Measurements from ENCODE around the gene SH3GL3. TPM values are rescaled to one million over a fixed set of nuclear protein-coding genes. Genes with fewer than 3 reads are reported as not detected.

SH3GL3 gene
- total RNA-seq, 1 donor from 2014 or later, result not detected

GRCh38 chr15:83422081-83422480, 25.1 kb upstream of the SH3GL3 start:
- H3K27ac ChIP-seq (replicated peaks), result no peak overlapping the region
- H3K4me1 ChIP-seq, result no peaks in the 10 kb centered on the region
- no peaks in the 10 kb centered on the region for H3K36me3 ChIP-seq
- no peak for DNase-seq
- TF ChIP-seq CTCF (IDR thresholded peaks at IDR 0.05; ENCODE audit: borderline replicate concordance), result no peak
- H3K27me3 ChIP-seq (ENCODE audit: low read depth), result peaks cover 62% of the 10 kb centered on the region
- H3K9me3 ChIP-seq (replicated peaks), result no peaks in the 10 kb centered on the region
- H3K4me3 ChIP-seq, result no peak overlapping the region
- intact Hi-C loops (cut with micrococcal nuclease), result no loop called here

- DNase-seq, result no peak
- no peak for TF ChIP-seq CTCF (IDR thresholded peaks at IDR 0.05; ENCODE audit: borderline replicate concordance)
- H3K27ac ChIP-seq (replicated peaks), result no peak overlapping the region
- no peaks in the 10 kb centered on the region for H3K4me1 ChIP-seq
- H3K27me3 ChIP-seq (ENCODE audit: low read depth), result peaks cover 64% of the 10 kb centered on the region
- intact Hi-C loops (cut with micrococcal nuclease), result no loop called here
- H3K4me3 ChIP-seq, result no peak overlapping the region
- H3K36me3 ChIP-seq, result no peaks in the 10 kb centered on the region
- no peaks in the 10 kb centered on the region for H3K9me3 ChIP-seq (replicated peaks)
Observed at GRCh38 chr15:83422541-83422940, 24.6 kb upstream of the SH3GL3 start.

DNA sequence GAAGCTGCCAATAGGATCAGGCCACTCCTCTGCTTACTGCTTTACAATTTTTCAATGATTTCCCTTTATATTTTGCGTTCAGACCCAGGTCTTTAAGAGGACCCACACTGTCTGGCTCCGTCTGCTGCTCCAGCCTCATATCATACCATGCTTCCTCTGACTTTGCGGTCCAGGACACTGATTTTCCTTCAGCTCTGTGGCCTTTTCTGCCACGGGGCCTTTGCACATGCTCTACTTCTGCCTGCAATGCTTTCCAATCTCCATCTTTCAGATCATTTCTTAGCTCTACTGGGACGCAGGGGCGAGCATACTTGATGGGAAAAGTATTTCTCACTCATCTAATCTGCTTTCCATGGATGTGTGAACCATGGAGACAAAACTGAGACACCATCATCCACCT, 23.0 kb upstream of the SH3GL3 start:
- intact Hi-C loops (cut with micrococcal nuclease), result no loop called here
- peaks cover 60% of the 10 kb centered on the region for H3K27me3 ChIP-seq (ENCODE audit: low read depth)
- DNase-seq, result no peak
- no peak overlapping the region for H3K27ac ChIP-seq (replicated peaks)
- no peaks in the 10 kb centered on the region for H3K4me1 ChIP-seq
- H3K36me3 ChIP-seq, result no peaks in the 10 kb centered on the region
- H3K9me3 ChIP-seq (replicated peaks), result peaks cover 9% of the 10 kb centered on the region
- no peak overlapping the region for H3K4me3 ChIP-seq
- no peak for TF ChIP-seq CTCF (IDR thresholded peaks at IDR 0.05; ENCODE audit: borderline replicate concordance)

- no peak for TF ChIP-seq CTCF (IDR thresholded peaks at IDR 0.05; ENCODE audit: borderline replicate concordance)
- H3K27ac ChIP-seq (replicated peaks), result no peak overlapping the region
- H3K36me3 ChIP-seq, result no peaks in the 10 kb centered on the region
- H3K4me1 ChIP-seq, result no peaks in the 10 kb centered on the region
- H3K4me3 ChIP-seq, result no peak overlapping the region
- peaks cover 9% of the 10 kb centered on the region for H3K9me3 ChIP-seq (replicated peaks)
- no peak for DNase-seq
- H3K27me3 ChIP-seq (ENCODE audit: low read depth), result peaks cover 47% of the 10 kb centered on the region
- intact Hi-C loops (cut with micrococcal nuclease), result no loop called here
Observed at GRCh38 chr15:83430441-83430840, 16.7 kb upstream of the SH3GL3 start.

- no peak overlapping the region for H3K27ac ChIP-seq (replicated peaks)
- no peak for TF ChIP-seq CTCF (IDR thresholded peaks at IDR 0.05; ENCODE audit: borderline replicate concordance)
- H3K27me3 ChIP-seq (ENCODE audit: low read depth), result peaks cover 40% of the 10 kb centered on the region
- H3K36me3 ChIP-seq, result no peaks in the 10 kb centered on the region
- H3K4me3 ChIP-seq, result no peak overlapping the region
- DNase-seq, result no peak
- intact Hi-C loops (cut with micrococcal nuclease), result no loop called here
- H3K4me1 ChIP-seq, result no peaks in the 10 kb centered on the region
- H3K9me3 ChIP-seq (replicated peaks), result peaks cover 9% of the 10 kb centered on the region
Observed at GRCh38 chr15:83431521-83431920, 15.6 kb upstream of the SH3GL3 start.

DNA sequence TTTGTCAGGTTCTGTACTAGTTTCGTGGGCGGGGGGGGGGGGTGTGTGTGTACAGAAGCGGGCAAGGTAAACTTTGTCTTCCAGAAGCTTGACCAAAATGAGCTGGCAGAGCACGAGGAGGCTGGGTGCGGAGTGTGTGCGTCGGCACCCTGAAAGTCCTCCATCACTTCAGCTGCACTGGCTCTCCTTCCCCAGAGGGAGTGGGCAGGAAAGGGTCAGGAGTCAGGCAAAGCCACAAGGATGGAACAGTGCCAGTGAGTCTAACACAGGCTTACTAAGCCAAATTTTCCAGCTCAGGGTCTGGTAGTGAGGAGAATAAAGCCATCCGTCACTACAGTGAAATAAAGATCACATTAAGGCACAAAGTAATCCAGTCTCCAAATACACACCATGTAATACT, 11.9 kb upstream of the SH3GL3 start:
- Histone ChIP-seq H3K27me3 (ENCODE audit: low read depth) (peaks cover 54% of the 10 kb centered on the region), H3K9me3 (replicated peaks) (no peaks in the 10 kb centered on the region), H3K27ac (replicated peaks) (no peak overlapping the region), H3K4me1 (no peaks in the 10 kb centered on the region), H3K36me3 (no peaks in the 10 kb centered on the region), H3K4me3 (no peak overlapping the region)
- DNase-seq, result no peak
- intact Hi-C loops (cut with micrococcal nuclease), result loop anchor here (5.0 kb wide), 1 partner anchor 122 kb away; no protein-coding TSS in a partner anchor
- no peak for TF ChIP-seq CTCF (IDR thresholded peaks at IDR 0.05; ENCODE audit: borderline replicate concordance)

Measured in left ventricle myocardium inferior (tissue), 1 donor.